ENCODE measurements around the gene MYO1D.

GRCh38 chr17:32901743-32902142 lies 24.8 kb upstream of the MYO1D start:
- TF ChIP-seq CTCF (conservative IDR thresholded peaks at IDR 0.05; ENCODE audit: low read depth, low read length) = no peak
- no peak for TF ChIP-seq EZH2 (IDR thresholded peaks at IDR 0.05; ENCODE audit: low read length, unreplicated experiment)
